Esophagus squamous epithelium (tissue), 5 donors: ENCODE measurements around the gene SLC18A3. TPM values are rescaled to one million over a fixed set of nuclear protein-coding genes. Genes with fewer than 3 reads are reported as not detected.

ENCODE experiments used
- DNase-seq: peaks from one replicate; lab custom pipeline; 2025; lab: John Stamatoyannopoulos, UW
- H3K27ac ChIP-seq, 4 donors: fragments of 200-600 bp; sonication (generic); one replicate each; pipeline ENCODE4 v1.5.1; 2016 to 2019; ENCODE audit warnings: mild to moderate bottlenecking in 1 of 4
- H3K27me3 ChIP-seq, 4 donors: fragments of 200-600 bp; sonication (generic); 1 replicate in 3 of 4; 2 replicates in 1 of 4; pipeline versions ENCODE4 v1.5.1 to v1.6.0; 2017 to 2021; ENCODE audit warnings: antibody characterized with exemption in 1 of 4
- H3K36me3 ChIP-seq, 3 donors: fragments of 200-600 bp; sonication (generic); one replicate each; pipeline ENCODE4 v1.5.1; 2016 to 2019
- H3K4me1 ChIP-seq, 3 donors: fragments of 200-600 bp; sonication (generic); one replicate each; pipeline ENCODE4 v1.5.1; 2017 to 2019
- H3K4me3 ChIP-seq, 4 donors: fragments of 200-600 bp; sonication (generic); 1 replicate in 3 of 4; 2 replicates in 1 of 4; pipeline ENCODE4 v1.5.1; 2016 to 2019; ENCODE audit warnings: mild to moderate bottlenecking in 2 of 4, moderate library complexity in 1 of 4
- H3K9me3 ChIP-seq, 3 donors: fragments of 200-600 bp; sonication (generic); one replicate each; pipeline ENCODE4 v1.5.1; 2016 to 2019
- CTCF ChIP-seq, 6 experiments: fragments of 450-650 bp in 4 of 6; fragments of 200-600 bp in 2 of 6; sonication (generic) in 2 of 6; IDR thresholded peaks; one replicate each; pipeline ENCODE4 v1.5.1; 2016 to 2019; ENCODE audit warnings: antibody characterized with exemption in 6 of 6, mild to moderate bottlenecking in 4 of 6, moderate library complexity in 4 of 6
- POLR2A ChIP-seq, 4 donors: fragments of 450-650 bp; IDR thresholded peaks; one replicate each; pipeline ENCODE4 v1.6.1; 2017; ENCODE audit warnings: antibody characterized with exemption in 4 of 4, mild to moderate bottlenecking in 4 of 4, moderate library complexity in 3 of 4
- WGBS, 2 donors: methylation state at CpG; one replicate each; pipeline ENCODE4 v1.1.5; 2018; 5-methylcytosine and 5-hydroxymethylcytosine counted together
- intact Hi-C: fragments of 100-400 bp; cut with DNase I; formaldehyde crosslinking; loops from one replicate; pipeline ENCODE4 v1.15.0; 2022
- total RNA-seq, 4 donors: library from RNA; depleted of rRNA; stranded (reverse); fragments of >200 nt; gene quantifications; one replicate each; pipeline ENCODE4 v1.1.0, GENCODE V29; 2016
- donor health status: DM: yes; HTN: yes; CAD: no.

The SLC18A3 gene
- total RNA-seq, 4 donors from 2014 or later, result not detected

- TF ChIP-seq POLR2A (IDR thresholded peaks at IDR 0.05) (no peak), CTCF (IDR thresholded peaks at IDR 0.05) (no peak)
Measured at GRCh38 chr10:49615721-49616120, 5.6 kb downstream of the SLC18A3 start.

GRCh38 chr10:49616421-49617101 lies 6.5 kb downstream of the SLC18A3 start:
- Histone ChIP-seq H3K27ac (no peak overlapping the region), H3K9me3 (no peaks in the 10 kb centered on the region), H3K27me3 (peaks cover 0 to 100% (median 16%) of the 10 kb centered on the region in 4 donors), H3K36me3 (no peaks in the 10 kb centered on the region), H3K4me1 (peaks cover 0 to 21% (median 0%) of the 10 kb centered on the region in 3 donors), H3K4me3 (no peak overlapping the region)
- TF ChIP-seq CTCF (IDR thresholded peaks at IDR 0.05), result no peak
- TF ChIP-seq POLR2A (IDR thresholded peaks at IDR 0.05), result no peak
- WGBS, 2 donors, result 55 to 64% methylated on average over 4 to 5 of the region's 6 CpGs
- intact Hi-C loops, result no loop called here
- no peak for DNase-seq

More at GRCh38 chr10:49615721-49616120, 5.6 kb downstream of the SLC18A3 start:
- Histone ChIP-seq H3K27me3 (peaks cover 3 to 100% (median 24%) of the 10 kb centered on the region in 4 donors), H3K4me1 (peaks cover 0 to 30% (median 4%) of the 10 kb centered on the region in 3 donors), H3K27ac (no peak overlapping the region), H3K36me3 (no peaks in the 10 kb centered on the region), H3K9me3 (no peaks in the 10 kb centered on the region), H3K4me3 (no peak overlapping the region)
- no peak for DNase-seq
- intact Hi-C loops, result no loop called here
- 43 to 76% methylated on average over 4 to 5 of the region's 5 CpGs for WGBS, 2 donors

- Histone ChIP-seq H3K27me3 (peaks cover 0 to 93% (median 8%) of the 10 kb centered on the region in 4 donors), H3K9me3 (no peaks in the 10 kb centered on the region), H3K36me3 (no peaks in the 10 kb centered on the region), H3K27ac (no peak overlapping the region), H3K4me3 (no peak overlapping the region), H3K4me1 (peaks cover 0 to 13% (median 0%) of the 10 kb centered on the region in 3 donors)
- no peak for TF ChIP-seq CTCF (IDR thresholded peaks at IDR 0.05)
- no peak for TF ChIP-seq POLR2A (IDR thresholded peaks at IDR 0.05)
- intact Hi-C loops, result no loop called here
- 49% methylated on average over 2 of the region's 7 CpGs; no CpG with 5 or more reads in 1 of the 2 donors for WGBS, 2 donors
- DNase-seq, result no peak
Measured at GRCh38 chr10:49617121-49618020, 7.3 kb downstream of the SLC18A3 start.

GRCh38 chr10:49618821-49619220 lies 8.7 kb downstream of the SLC18A3 start:
- Histone ChIP-seq H3K36me3 (no peaks in the 10 kb centered on the region), H3K4me1 (peaks cover 0 to 8% (median 0%) of the 10 kb centered on the region in 3 donors), H3K27me3 (peaks cover 0 to 84% (median 5%) of the 10 kb centered on the region in 4 donors), H3K4me3 (no peak overlapping the region), H3K27ac (no peak overlapping the region), H3K9me3 (no peaks in the 10 kb centered on the region)
- TF ChIP-seq POLR2A (IDR thresholded peaks at IDR 0.05) (no peak), CTCF (IDR thresholded peaks at IDR 0.05) (no peak)
- DNase-seq, result no peak
- WGBS, 2 donors, result 48 to 71% methylated on average over 2 of the region's 2 CpGs
- intact Hi-C loops, result no loop called here
